ENCODE results near the gene NDUFV3.
A peak's percentile ranks its signal among the peaks of the same experiment; 100 is the strongest.
"Not testable (repeated sequence)": the region's sequence is repeated elsewhere in the genome, so short reads cannot be mapped to it uniquely, and the experiment has no call there.

Gene NDUFV3

DNA sequence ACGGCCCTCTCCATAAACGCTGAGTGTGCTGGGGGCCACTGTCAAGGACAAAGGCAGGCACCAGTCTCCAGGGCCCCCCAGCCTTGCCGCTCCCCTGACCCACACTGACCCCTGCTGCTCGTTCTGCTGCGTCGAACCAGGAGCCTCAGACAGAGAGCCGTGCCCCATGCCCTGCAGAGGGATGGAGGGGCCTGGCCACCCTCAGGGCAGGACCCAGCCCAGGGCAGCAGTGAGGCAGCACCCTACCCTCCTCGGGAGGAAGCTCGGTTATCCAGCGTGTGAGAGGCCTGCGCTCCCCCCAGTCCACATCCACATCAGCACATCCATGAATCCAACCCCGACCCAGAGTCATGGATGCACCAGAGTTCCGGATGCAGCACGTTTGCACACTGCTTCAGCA is 28.8 kb upstream of the NDUFV3 start:
- H3K27ac Mint-ChIP-seq, result no peak overlapping the region
- H3K4me3 Mint-ChIP-seq, result no peak overlapping the region
- H3K9me3 Mint-ChIP-seq, result no peaks in the 10 kb centered on the region
- peaks cover 18% of the 10 kb centered on the region for H3K4me1 Mint-ChIP-seq
- H3K27me3 Mint-ChIP-seq, result no peaks in the 10 kb centered on the region
- peaks cover 6% of the 10 kb centered on the region for H3K36me3 Mint-ChIP-seq

DNA sequence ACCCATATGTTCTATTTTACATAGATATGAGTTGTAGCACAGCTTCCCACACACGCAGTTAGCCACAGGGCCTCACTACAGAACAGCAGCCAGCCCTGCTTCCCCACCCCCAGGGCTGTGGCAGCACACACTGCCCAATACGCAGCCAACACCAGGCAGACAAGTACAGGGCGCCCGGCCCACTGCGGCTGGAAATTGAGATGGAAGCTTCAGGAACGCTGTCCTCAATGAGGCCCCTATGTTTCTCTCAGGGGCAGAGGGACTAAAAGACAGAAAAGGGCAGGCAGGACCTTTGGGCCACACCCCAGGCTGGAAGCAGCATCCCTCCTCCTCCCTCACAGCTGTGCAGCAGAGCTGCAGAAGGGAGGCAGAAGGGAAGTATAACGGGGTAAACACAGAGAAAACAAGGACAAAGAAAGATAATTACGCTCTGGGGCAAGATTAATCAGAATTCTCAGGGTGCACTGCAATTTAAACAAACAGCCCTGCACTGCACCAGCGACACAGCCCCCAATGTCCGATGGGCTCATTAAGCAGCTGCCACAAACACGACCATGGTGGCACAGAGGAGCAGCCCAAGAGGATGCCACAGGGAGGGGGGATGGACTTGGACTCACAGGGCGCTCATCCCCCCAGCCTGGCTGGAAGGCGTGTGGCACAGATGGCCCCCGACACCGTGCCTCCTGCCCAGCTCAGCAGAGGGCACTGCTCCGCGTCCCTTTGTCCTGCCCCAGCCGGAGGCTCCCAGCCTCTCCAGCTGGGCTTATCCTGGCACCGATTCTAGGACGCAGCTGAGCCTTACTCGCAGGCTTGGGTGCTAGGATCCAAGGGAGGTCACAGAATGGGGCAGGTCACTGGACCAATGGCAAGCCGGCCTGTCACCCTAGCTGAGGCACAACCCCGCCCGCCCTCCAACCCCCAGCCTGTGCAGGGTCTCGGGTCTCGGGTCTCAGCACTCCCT is 28.0 kb upstream of the NDUFV3 start:
- Mint-ChIP-seq H3K9me3 (no peaks in the 10 kb centered on the region), H3K36me3 (peaks cover 6% of the 10 kb centered on the region), H3K4me3 (no peak overlapping the region), H3K4me1 (peaks cover 18% of the 10 kb centered on the region), H3K27ac (no peak overlapping the region), H3K27me3 (no peaks in the 10 kb centered on the region)

DNA sequence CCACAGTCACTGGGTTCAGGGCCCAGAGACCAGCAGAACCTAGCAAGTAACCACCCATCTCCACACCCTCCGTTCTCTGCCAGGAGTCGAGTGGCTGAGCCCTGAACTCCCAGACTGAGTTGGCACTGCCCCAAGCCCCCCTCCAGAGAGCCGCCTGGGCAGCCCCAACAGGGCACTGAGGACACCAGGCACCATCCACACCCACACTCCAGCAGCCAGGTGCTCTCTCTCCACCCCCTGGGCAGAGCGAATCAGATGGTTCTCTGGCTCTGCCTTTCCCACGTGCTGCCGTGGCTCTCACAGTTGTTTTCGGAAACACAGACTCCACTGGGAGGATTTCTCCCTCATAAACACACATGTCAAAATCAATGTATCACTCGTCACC is 27.3 kb upstream of the NDUFV3 start:
- no peaks in the 10 kb centered on the region for H3K27me3 Mint-ChIP-seq
- H3K36me3 Mint-ChIP-seq, result peaks cover 6% of the 10 kb centered on the region
- H3K4me1 Mint-ChIP-seq, result peaks cover 18% of the 10 kb centered on the region
- no peaks in the 10 kb centered on the region for H3K9me3 Mint-ChIP-seq
- no peak overlapping the region for H3K4me3 Mint-ChIP-seq
- peak overlapping the region; percentile 65 for H3K27ac Mint-ChIP-seq

DNA sequence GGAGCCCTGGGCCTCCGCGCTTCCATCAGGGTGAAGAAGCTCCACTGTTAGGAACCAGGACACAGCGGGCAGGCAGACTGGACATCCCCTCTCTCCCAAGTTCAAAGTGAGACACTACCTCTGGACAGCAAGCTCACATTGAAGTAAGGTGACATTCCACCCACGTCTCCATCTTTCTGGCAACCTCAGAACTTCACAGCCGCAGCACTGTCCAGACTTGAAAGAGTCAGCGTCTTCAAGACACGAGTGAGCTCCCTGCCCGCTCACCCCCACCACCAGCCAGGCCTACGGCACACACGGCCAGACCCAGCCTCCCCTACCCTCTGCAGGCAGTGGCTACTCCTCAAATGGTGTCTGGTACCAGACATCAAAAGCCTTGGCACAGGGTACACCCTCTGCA is 24.9 kb upstream of the NDUFV3 start:
- Mint-ChIP-seq H3K27me3 (no peaks in the 10 kb centered on the region), H3K36me3 (peaks cover 11% of the 10 kb centered on the region), H3K9me3 (no peaks in the 10 kb centered on the region), H3K4me3 (no peak overlapping the region), H3K27ac (no peak overlapping the region), H3K4me1 (peaks cover 22% of the 10 kb centered on the region)

DNA sequence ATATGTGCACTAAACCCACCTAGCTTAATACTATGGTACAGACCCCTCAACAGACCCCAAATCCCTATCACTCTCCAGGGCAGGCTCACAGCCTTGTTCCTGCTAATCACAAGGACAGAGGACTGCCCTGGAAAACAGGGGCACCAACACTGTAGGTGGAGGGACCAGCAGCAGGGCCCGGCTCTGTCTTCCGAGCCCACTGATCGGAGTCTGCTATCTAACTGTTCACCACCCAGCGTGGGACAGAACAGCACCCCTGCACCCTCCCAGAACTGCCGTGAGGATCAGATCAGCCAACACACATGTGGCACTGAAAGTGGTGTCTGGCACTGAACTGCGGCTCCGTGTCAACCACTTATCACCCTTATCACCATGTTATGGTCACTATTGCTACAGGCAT is 20.0 kb upstream of the NDUFV3 start:
- Mint-ChIP-seq H3K9me3 (no peaks in the 10 kb centered on the region), H3K4me3 (no peak overlapping the region), H3K27me3 (no peaks in the 10 kb centered on the region), H3K4me1 (peaks cover 8% of the 10 kb centered on the region), H3K27ac (no peak overlapping the region), H3K36me3 (peaks cover 13% of the 10 kb centered on the region)

DNA sequence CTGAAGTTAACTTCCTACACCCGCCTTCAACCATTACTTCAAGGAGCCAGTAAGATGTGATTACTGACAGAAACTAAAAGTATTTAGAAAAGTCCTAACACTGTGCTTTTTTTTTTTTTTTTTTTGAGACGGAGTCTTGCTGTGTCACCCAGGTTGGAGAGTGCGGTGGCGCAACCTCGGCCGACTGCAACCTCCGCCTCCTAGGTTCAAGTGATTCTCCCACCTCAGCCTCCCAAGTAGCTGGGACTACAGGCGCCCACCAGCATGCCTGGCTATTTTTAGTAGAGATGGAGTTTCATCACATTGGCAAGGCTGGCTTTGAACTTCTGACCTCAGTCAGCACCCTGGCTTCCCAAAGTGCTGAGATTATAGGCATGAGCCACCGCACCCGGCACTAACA is 17.3 kb upstream of the NDUFV3 start:
- H3K4me3 Mint-ChIP-seq, H3K27me3 Mint-ChIP-seq, H3K9me3 Mint-ChIP-seq, H3K27ac Mint-ChIP-seq: not testable (repeated sequence)
- H3K36me3 Mint-ChIP-seq, result peaks cover 18% of the 10 kb centered on the region
- peaks cover 26% of the 10 kb centered on the region for H3K4me1 Mint-ChIP-seq

DNA sequence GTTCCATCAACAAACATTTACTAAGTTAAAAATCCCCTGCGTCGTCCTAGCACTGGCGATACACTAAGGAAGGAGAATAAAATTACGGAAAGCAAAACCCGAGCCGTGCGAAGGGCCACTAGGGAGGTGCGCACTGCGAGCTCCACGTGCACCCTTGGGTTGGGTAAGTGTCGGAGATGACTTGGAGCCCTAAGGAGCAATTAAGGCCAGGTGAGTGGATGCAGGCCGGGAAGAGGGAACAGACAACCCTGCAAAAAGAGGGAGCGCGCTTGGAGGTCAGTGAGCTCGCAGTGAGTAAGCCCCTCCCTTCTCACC is 14.5 kb upstream of the NDUFV3 start:
- Mint-ChIP-seq H3K27ac (peak overlapping the region; percentile 98), H3K4me1 (peaks cover 28% of the 10 kb centered on the region), H3K4me3 (peak overlapping the region; percentile 98), H3K36me3 (peaks cover 12% of the 10 kb centered on the region), H3K9me3 (no peaks in the 10 kb centered on the region), H3K27me3 (no peaks in the 10 kb centered on the region)

DNA sequence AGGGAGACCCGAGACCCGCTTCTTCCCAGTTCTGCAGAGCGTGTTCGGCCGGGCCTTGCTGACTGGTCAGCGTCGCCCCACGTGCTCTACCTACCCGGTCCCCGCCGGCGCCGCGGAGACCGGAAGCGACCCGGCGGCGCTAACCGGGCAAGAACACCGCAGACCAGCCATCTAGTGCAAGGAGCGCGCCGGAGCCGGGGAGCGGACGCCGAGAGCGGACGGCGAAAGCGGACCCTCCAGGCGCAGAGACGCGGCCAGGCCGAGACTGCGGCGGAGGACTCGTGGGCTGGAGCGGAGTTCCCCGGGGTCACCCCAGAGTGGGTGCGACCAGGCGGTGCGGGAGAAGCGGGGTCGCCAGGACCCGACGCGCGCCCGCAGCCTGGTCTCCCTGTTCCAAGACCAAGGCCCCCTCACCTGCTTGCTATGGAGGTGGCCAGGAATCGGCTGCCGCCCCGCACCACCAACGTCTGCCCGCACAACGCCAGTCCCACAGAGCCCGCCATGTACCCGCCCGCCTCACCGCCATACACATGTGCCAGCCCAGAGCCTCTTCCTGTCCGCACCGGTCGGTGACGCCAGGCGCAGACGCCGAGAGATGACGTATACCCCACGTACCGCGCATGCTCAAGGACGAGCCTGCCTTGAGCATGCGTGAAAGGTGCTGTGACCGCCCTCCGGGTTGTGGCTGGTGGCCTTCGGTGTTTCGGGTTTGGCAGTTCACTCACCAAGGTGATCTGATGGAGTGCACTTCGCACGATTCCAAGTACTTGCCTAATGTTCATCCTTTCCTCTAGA is 13.9 kb upstream of the NDUFV3 start, which contains the start of gene WDR4:
WDR4 (minus strand) TSS at position 547 of the 795 bp plus-strand sequence; CDS start at position 503, 44 bp downstream.
- no peaks in the 10 kb centered on the region for H3K27me3 Mint-ChIP-seq
- H3K27ac Mint-ChIP-seq, result peak within 1 kb of the TSS; percentile 99
- peaks cover 11% of the 10 kb centered on the region for H3K36me3 Mint-ChIP-seq
- no peaks in the 10 kb centered on the region for H3K9me3 Mint-ChIP-seq
- peak within 1 kb of the TSS; percentile 98 for H3K4me3 Mint-ChIP-seq
- H3K4me1 Mint-ChIP-seq, result peaks cover 28% of the 10 kb centered on the region

DNA sequence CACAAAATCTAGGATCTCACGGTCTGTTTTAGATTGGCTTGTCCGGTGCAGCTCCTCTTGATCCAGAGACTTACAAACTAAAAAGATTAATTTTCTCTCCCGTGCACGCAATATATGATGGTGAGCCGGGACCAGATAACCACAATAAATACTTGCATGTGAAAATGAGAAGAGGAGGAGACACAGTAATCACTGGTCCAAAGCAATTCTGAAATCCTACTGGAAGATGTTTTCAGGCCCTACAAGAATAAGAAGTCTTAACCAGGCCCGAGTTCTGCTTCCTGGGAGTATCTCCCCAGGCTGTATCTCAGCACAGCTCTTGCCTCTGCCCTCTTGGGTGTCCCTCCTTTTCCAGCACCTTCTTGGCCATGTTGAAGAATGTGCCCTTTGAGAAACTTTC is 12.8 kb upstream of the NDUFV3 start:
- peaks cover 28% of the 10 kb centered on the region for H3K4me1 Mint-ChIP-seq
- peaks cover 9% of the 10 kb centered on the region for H3K36me3 Mint-ChIP-seq
- H3K27me3 Mint-ChIP-seq, result no peaks in the 10 kb centered on the region
- H3K9me3 Mint-ChIP-seq, result no peaks in the 10 kb centered on the region
- peak overlapping the region; percentile 92 for H3K27ac Mint-ChIP-seq
- peak overlapping the region; percentile 98 for H3K4me3 Mint-ChIP-seq

DNA sequence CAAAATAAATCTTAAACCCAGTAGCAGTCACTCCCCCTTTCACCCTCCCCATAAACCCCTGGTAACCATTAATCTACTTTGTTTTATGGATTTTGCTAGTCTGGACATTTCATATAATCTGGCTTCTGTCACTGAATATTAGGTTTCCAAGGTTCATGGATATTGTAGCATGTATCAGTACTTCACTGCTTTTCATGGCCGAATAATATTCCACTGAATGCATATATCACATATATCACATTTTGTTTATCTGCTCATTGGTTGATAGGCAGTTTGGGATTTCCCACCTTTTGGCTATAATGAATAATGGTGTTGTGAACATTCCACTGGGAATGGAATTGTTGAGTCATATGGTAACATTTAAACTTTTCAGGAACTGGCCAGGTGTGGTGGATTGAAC is 9.2 kb upstream of the NDUFV3 start:
- Mint-ChIP-seq H3K4me3 (no peak overlapping the region), H3K4me1 (peaks cover 22% of the 10 kb centered on the region), H3K27me3 (no peaks in the 10 kb centered on the region), H3K9me3 (no peaks in the 10 kb centered on the region), H3K27ac (no peak overlapping the region), H3K36me3 (no peaks in the 10 kb centered on the region)

DNA sequence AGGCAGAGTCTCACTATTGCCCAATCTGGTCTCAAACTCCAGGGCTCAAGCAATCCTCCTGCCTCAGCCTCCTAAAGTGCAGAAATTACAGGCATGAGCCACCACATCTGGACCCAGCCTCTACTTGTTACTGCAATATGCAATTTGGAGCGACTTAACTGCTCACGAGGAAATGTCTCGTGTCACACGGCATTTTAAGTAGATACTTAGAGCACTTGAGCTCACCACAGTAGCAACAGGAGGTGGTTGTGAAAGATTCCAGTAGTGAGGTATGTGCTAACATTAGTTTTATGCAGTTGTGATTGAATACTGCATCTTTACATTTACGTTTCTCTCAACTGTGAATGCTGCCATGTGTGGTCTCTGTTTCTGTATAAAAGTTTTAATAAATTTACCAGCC is 5.8 kb upstream of the NDUFV3 start:
- H3K27ac Mint-ChIP-seq, result no peak overlapping the region
- H3K4me3 Mint-ChIP-seq, result no peak overlapping the region
- H3K27me3 Mint-ChIP-seq, result no peaks in the 10 kb centered on the region
- no peaks in the 10 kb centered on the region for H3K9me3 Mint-ChIP-seq
- H3K36me3 Mint-ChIP-seq, result no peaks in the 10 kb centered on the region
- peaks cover 2% of the 10 kb centered on the region for H3K4me1 Mint-ChIP-seq

DNA sequence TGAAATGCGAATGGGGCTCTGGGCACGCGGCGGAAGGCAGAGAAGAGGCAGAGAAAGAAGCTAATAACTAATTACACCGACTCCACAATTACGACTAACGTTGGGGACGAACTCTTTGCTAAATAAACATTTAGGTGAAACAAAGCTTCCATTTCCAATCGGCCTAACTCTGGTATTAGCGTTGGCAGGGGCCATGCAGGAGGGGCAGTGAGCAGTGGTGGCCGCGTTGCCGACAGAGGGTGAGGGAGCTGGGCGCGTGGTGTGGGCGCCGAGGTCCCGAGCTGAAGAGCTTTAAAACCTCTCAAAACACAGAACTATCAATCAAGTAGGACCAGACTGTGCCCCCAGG is 553 bp upstream of the NDUFV3 start:
- peak overlapping the region; percentile 88 for H3K27ac Mint-ChIP-seq
- H3K9me3 Mint-ChIP-seq, result no peaks in the 10 kb centered on the region
- no peaks in the 10 kb centered on the region for H3K36me3 Mint-ChIP-seq
- H3K4me3 Mint-ChIP-seq, result peak overlapping the region; percentile 92
- H3K4me1 Mint-ChIP-seq, result peaks cover 12% of the 10 kb centered on the region
- H3K27me3 Mint-ChIP-seq, result no peaks in the 10 kb centered on the region

DNA sequence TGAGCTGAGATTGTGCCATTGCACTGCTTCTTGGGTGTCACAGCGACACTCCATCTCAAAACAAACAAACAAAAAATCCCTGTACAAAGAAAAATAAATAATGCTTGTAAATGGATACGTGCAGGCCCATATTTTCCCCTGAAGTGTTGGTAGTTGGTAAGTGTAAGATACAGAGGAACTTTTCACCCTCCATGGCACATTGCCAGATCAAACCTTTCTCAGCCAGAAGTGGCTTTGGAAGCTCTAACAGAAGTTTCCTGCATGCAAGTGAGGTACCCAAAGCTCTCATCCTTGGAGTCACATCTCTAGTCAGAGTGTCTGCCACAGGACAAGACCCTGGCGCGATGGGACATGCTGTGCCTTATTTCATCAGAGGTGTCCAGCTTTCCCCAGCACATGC is 7.3 kb downstream of the NDUFV3 start:
- H3K27me3 Mint-ChIP-seq, result no peaks in the 10 kb centered on the region
- peaks cover 3% of the 10 kb centered on the region for H3K36me3 Mint-ChIP-seq
- no peak overlapping the region for H3K27ac Mint-ChIP-seq
- H3K4me1 Mint-ChIP-seq, result peaks cover 14% of the 10 kb centered on the region
- no peaks in the 10 kb centered on the region for H3K9me3 Mint-ChIP-seq
- no peak overlapping the region for H3K4me3 Mint-ChIP-seq

DNA sequence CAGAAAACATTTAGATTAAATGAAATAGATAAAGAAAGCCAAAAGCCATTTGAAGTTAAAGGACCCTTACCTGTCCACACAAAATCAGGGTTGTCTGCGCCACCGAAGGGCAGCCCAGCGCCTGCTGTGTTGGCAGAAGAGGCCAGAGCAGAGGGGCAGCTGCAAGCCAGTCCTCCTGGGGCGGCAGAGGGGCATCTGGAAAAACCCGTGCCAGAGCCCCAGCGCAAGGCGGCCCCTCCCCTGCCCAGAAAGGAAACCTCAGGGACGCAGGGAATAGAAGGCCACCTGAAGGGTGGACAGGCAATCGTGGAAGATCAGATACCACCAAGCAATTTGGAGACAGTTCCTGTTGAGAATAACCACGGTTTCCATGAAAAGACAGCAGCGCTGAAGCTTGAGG is 10.7 kb downstream of the NDUFV3 start:
- Mint-ChIP-seq H3K27ac (no peak overlapping the region), H3K27me3 (no peaks in the 10 kb centered on the region), H3K4me1 (peaks cover 2% of the 10 kb centered on the region), H3K9me3 (no peaks in the 10 kb centered on the region), H3K4me3 (no peak overlapping the region), H3K36me3 (peaks cover 9% of the 10 kb centered on the region)

DNA sequence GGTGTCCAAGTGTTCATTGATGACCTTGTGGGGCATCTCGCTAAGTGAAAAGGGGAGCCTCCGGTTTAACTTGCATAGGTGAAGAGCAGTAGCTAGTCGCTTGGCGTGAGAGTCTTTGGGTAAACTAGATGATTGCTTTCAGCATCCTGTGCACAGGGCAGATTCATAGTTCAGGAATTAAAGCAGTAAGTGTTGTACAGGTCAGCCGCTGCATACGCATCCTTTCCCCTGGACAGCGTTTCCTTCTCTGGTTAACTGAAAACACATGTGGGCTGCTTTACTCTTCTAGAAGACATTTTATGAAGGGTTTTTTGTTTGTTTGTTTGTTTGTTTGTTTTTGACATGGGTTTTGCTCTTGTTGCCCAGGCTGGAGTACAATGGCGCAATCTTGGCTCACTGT is 12.1 kb downstream of the NDUFV3 start:
- H3K4me3 Mint-ChIP-seq, result no peak overlapping the region
- H3K27me3 Mint-ChIP-seq, result no peaks in the 10 kb centered on the region
- peaks cover 10% of the 10 kb centered on the region for H3K36me3 Mint-ChIP-seq
- no peaks in the 10 kb centered on the region for H3K9me3 Mint-ChIP-seq
- H3K27ac Mint-ChIP-seq, result no peak overlapping the region
- H3K4me1 Mint-ChIP-seq, result no peaks in the 10 kb centered on the region

DNA sequence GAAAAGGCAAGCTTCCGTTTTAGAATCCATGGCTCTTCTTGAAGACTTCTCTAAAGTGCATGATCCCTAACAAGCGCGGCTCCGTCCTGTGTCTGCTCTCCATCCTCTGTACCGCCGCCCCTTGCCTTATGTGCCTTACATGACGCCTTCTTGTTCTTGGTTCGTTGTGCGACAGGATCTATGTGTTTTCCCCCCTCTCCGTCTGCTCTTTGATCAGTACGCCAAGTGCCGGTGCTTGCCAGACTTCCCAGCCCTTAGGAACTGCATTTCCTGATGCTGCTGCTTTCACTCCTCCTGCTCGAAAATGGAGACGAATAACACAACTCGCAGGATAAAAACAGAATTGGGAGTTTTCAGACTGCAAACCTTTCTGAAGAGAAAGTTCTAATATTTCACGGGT is 13.1 kb downstream of the NDUFV3 start:
- H3K9me3 Mint-ChIP-seq, result no peaks in the 10 kb centered on the region
- H3K27ac Mint-ChIP-seq, result no peak overlapping the region
- H3K27me3 Mint-ChIP-seq, result no peaks in the 10 kb centered on the region
- peaks cover 11% of the 10 kb centered on the region for H3K36me3 Mint-ChIP-seq
- no peak overlapping the region for H3K4me3 Mint-ChIP-seq
- no peaks in the 10 kb centered on the region for H3K4me1 Mint-ChIP-seq

Measured in activated naive CD4-positive, alpha-beta T cell treated with anti-CD3 and anti-CD28 coated beads, Interleukin-2, amount 50 U/mL, for 24 hours (primary cell).